Heart left ventricle (tissue), 16 donors: ENCODE measurements around the gene CDH6. TPM values are rescaled to one million over a fixed set of nuclear protein-coding genes. Genes with fewer than 3 reads are reported as not detected.

Source experiments
- ATAC-seq, 4 donors: fragments of 200-7000 bp; cut with Tn5 transposase; one replicate each; pipeline ENCODE4 v1.9.1; 2020 to 2022; ENCODE audit warnings: moderate library complexity in 4 of 4, mild to moderate bottlenecking in 3 of 4, moderate number of reproducible peaks in 1 of 4
- DNase-seq, 5 donors: peaks; one replicate each; pipeline ENCODE4 v3.0.0-alpha.2; 2020
- H3K27ac ChIP-seq, 12 donors: fragments of 200-600 bp; sonication (generic) in 4 of 12; one replicate each; pipeline versions ENCODE4 v1.5.0 to v1.8.0; 2016 to 2022; ENCODE audit warnings: mild to moderate bottlenecking in 2 of 12
- H3K27me3 ChIP-seq, 9 donors: fragments of 200-600 bp; sonication (generic) in 2 of 9; one replicate each; pipeline versions ENCODE4 v1.5.1 to v1.8.0; 2016 to 2022; ENCODE audit warnings: mild to moderate bottlenecking in 3 of 9
- H3K36me3 ChIP-seq, 9 donors: fragments of 200-600 bp; sonication (generic) in 2 of 9; one replicate each; pipeline versions ENCODE4 v1.5.0 to v1.8.0; 2018 to 2022; ENCODE audit warnings: mild to moderate bottlenecking in 2 of 9
- H3K4me1 ChIP-seq, 12 donors: fragments of 200-600 bp; sonication (generic) in 4 of 12; one replicate each; pipeline versions ENCODE4 v1.5.0 to v1.8.0; 2016 to 2022; ENCODE audit warnings: mild to moderate bottlenecking in 3 of 12
- H3K4me3 ChIP-seq, 12 donors: fragments of 200-600 bp; sonication (generic) in 4 of 12; one replicate each; pipeline versions ENCODE4 v1.5.0 to v1.8.0; 2017 to 2022; ENCODE audit warnings: mild to moderate bottlenecking in 9 of 12, moderate library complexity in 4 of 12
- H3K9me3 ChIP-seq, 12 donors: fragments of 200-600 bp; sonication (generic) in 4 of 12; one replicate each; pipeline versions ENCODE4 v1.5.0 to v1.8.0; 2016 to 2022; ENCODE audit warnings: mild to moderate bottlenecking in 1 of 12
- CTCF ChIP-seq, 12 donors: fragments of 200-600 bp; sonication (generic) in 4 of 12; IDR thresholded peaks; one replicate each; pipeline versions ENCODE4 v1.5.0 to v1.8.0; 2018 to 2022; ENCODE audit warnings: antibody characterized with exemption in 12 of 12, mild to moderate bottlenecking in 5 of 12
- POLR2A ChIP-seq, 2 donors: fragments of 450-650 bp; IDR thresholded peaks; one replicate each; pipeline ENCODE4 v1.6.1; 2017; ENCODE audit warnings: antibody characterized with exemption in 2 of 2, mild to moderate bottlenecking in 2 of 2, moderate library complexity in 2 of 2
- WGBS, 4 donors: extraction: QIAGEN DNeasy Blood & Tissue Kit in 2 of 4; methylation state at CpG; one replicate each; pipeline versions ENCODE4 v1.1.5 to v1.1.7; 2013 to 2018; 5-methylcytosine and 5-hydroxymethylcytosine counted together
- intact Hi-C, 10 donors: fragments of 100-400 bp; cut with DNase I; formaldehyde crosslinking; loops; one replicate each; pipeline versions ENCODE4 v1.11.1 to v1.14.2; 2022
- polyA plus RNA-seq, 2 donors: library from polyadenylated mRNA; stranded (reverse); fragments of 200-250 nt; gene quantifications; one replicate each; pipeline ENCODE4 v1.2.3, GENCODE V29; 2013
- total RNA-seq, 9 donors: library from RNA; depleted of rRNA in 2 of 9; stranded (reverse); fragments of >200 nt in 2 of 9; fragmentation: NEBNext Ultra II Directional in 3 of 9; extraction: Animal tissue kit (Norgen Biotek cat#: 25700) in 3 of 9; gene quantifications; one replicate each; pipeline versions ENCODE4 v1.1.0 to v1.2.4, GENCODE V29; 2016 to 2023
- donor health status: ischemic (EF 13 %, LVEDD 7.1; RV severe dilation, severe dysfunction).
- donor health status: healthy with polysubstance abuse.
- donor health status: DM: no; HTN: yes; CAD: no.
- donor health status: DM: no; HTN: no; CAD: no.
- donor health status: ischemic (EF 25% LVEDD 6.9; RV normal size, moderate dysfunction).
- donor health status: ischemic (EF 25% LVEDD 5.7; RV mildly dilated, moderate dysfunction).
- donor health status: healthy.
- donor health status: DM: yes; HTN: yes; CAD: no.
- donor health status: ischemic (EF 35%, LVEDD 5.7; RV mildly dilated, moderate dysfunction).
- donor health status: nonischemic (EF 11% LVEDD 7.7; RV severe dilation, severe dysfunction).
- donor health status: DM: yes; HTN: yes; CAD: no.
- donor health status: PGD.
- donor health status: ischemic (EF 29% LVEDD 5.4; RV normal size, mild dysfunction).
- donor health status: nonischemic (EF 23%, LVEDD 6.1; RV moderate dilation, normal function).

Gene CDH6
- total and polyA plus RNA-seq, 11 donors: 0.83 to 5.4 (median 3.1) TPM

GRCh38 chr5:31236339-31236738 is 42.9 kb downstream of the CDH6 start:
- Histone ChIP-seq H3K9me3 (no peaks in the 10 kb centered on the region), H3K36me3 (no peaks in the 10 kb centered on the region), H3K27ac (no peak overlapping the region), H3K4me3 (no peak overlapping the region), H3K27me3 (no peaks in the 10 kb centered on the region), H3K4me1 (peaks cover 0 to 8% (median 2%) of the 10 kb centered on the region in 12 donors)
- intact Hi-C loops: loop anchor here in 3 of 10 donors (10.0 kb wide), 1 partner anchor 432 kb away; no protein-coding TSS in a partner anchor
- ATAC-seq (no peak), DNase-seq (no peak)
- 75 to 85% (median 79%) methylated on average over 6 of the region's 6 CpGs for WGBS, 4 donors
- TF ChIP-seq POLR2A (IDR thresholded peaks at IDR 0.05) (no peak), CTCF (IDR thresholded peaks at IDR 0.05) (no peak)

DNA sequence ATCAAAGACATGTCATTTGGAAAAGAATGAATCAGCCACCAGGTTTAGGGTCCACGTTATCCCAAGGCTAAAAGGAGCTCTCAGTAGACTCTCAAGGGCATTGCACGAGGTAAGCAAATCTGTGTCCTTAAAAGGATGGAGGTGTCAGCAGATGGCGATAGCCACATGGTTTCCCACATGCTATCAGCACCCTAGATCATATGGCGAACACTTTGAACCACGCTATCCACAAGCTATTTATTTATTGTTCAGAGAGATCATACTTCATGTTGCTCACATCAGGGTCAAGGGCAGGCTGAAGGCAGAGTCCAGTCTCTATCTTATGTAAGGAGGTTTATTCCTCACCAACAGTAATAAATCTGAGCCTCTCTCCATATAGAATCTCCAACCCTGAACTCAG is 43.7 kb downstream of the CDH6 start:
- intact Hi-C loops: loop anchor here in 3 of 10 donors (10.0 kb wide), 1 partner anchor 432 kb away; no protein-coding TSS in a partner anchor
- H3K9me3 ChIP-seq: no peaks in the 10 kb centered on the region
- H3K27ac ChIP-seq: no peak overlapping the region
- no peaks in the 10 kb centered on the region for H3K36me3 ChIP-seq
- H3K27me3 ChIP-seq: no peaks in the 10 kb centered on the region
- H3K4me1 ChIP-seq: peaks cover 0 to 7% (median 0%) of the 10 kb centered on the region in 12 donors
- TF ChIP-seq CTCF (IDR thresholded peaks at IDR 0.05) (no peak), POLR2A (IDR thresholded peaks at IDR 0.05) (no peak)
- no peak for ATAC-seq
- H3K4me3 ChIP-seq: no peak overlapping the region
- WGBS, 4 donors: 48 to 53% (median 53%) methylated on average over 5 of the region's 5 CpGs
- no peak for DNase-seq

GRCh38 chr5:31238497-31238896 is 45.0 kb downstream of the CDH6 start:
- 61 to 73% (median 64%) methylated on average over 2 of the region's 2 CpGs for WGBS, 4 donors
- H3K4me3 ChIP-seq: no peak overlapping the region
- ATAC-seq (no peak), DNase-seq (no peak)
- H3K27ac ChIP-seq: no peak overlapping the region
- TF ChIP-seq POLR2A (IDR thresholded peaks at IDR 0.05) (no peak), CTCF (IDR thresholded peaks at IDR 0.05) (no peak)
- H3K9me3 ChIP-seq: no peaks in the 10 kb centered on the region
- H3K4me1 ChIP-seq: no peaks in the 10 kb centered on the region
- intact Hi-C loops: loop anchor here in 3 of 10 donors (10.0 kb wide), 1 partner anchor 434 kb away; no protein-coding TSS in a partner anchor
- H3K36me3 ChIP-seq: no peaks in the 10 kb centered on the region
- no peaks in the 10 kb centered on the region for H3K27me3 ChIP-seq

- 75 to 87% (median 81%) methylated on average over 1 of the region's 1 CpG for WGBS, 4 donors
- H3K27me3 ChIP-seq: no peaks in the 10 kb centered on the region
- no peaks in the 10 kb centered on the region for H3K9me3 ChIP-seq
- DNase-seq (no peak), ATAC-seq (no peak)
- no peak overlapping the region for H3K27ac ChIP-seq
- H3K36me3 ChIP-seq: no peaks in the 10 kb centered on the region
- no peak overlapping the region for H3K4me3 ChIP-seq
- intact Hi-C loops: no loop called here
- TF ChIP-seq CTCF (IDR thresholded peaks at IDR 0.05): no peak
- no peak for TF ChIP-seq POLR2A (IDR thresholded peaks at IDR 0.05)
- no peaks in the 10 kb centered on the region for H3K4me1 ChIP-seq
Measured at GRCh38 chr5:31244921-31245320, 51.4 kb downstream of the CDH6 start.
